D341Med (cell line): Measurements from ENCODE around the gene SLC37A1.

Experiments
- DNase-seq: peaks from one replicate; pipeline ENCODE4 v3.0.0; 2012; ENCODE audit warnings: low spot score

The SLC37A1 gene

GRCh38 chr21:42562816-42563215 lies 49.2 kb downstream of the SLC37A1 start:
- DNase-seq: no peak

DNA sequence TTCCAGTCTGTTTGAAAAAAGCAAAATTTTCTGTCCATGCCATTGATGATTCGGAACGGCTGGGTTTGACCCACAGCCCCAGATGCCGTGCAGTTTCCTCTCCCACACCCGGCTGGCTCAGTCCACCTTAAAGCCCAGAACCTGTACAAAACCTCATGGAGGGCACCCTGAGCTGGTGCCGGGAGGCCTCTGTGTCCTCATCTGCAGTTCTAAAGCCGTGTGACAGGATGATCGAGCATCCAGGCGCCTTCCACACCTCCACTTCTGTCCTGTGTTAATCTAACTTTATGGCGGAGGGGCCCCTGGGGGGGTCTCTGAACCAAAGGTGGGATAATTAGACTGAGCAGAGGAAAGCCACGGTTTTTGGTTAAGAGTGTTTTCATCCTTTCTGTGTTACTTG lies 49.6 kb downstream of the SLC37A1 start:
- no peak for DNase-seq

GRCh38 chr21:42563686-42564085 lies 50.0 kb downstream of the SLC37A1 start:
- no peak for DNase-seq

DNA sequence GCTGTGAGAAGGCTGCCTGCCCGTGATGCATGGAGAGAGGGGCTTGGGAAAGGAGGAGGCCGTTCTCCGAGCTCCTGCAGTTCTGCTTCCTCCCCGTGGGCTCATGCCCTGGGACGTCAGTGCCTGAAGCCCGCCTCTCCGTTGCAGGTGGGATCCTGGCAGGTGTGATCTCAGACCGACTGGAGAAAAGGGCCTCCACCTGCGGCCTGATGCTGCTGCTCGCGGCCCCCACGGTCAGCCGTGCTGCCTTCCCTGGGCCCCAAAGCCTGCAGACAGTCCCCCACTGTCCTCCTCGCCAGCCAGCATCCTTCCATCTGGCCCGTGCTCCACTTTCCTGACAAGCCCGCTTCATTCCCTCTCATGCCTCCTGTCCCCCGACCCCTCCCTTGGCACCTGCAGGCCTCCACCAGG lies 50.9 kb downstream of the SLC37A1 start:
- no peak for DNase-seq

DNA sequence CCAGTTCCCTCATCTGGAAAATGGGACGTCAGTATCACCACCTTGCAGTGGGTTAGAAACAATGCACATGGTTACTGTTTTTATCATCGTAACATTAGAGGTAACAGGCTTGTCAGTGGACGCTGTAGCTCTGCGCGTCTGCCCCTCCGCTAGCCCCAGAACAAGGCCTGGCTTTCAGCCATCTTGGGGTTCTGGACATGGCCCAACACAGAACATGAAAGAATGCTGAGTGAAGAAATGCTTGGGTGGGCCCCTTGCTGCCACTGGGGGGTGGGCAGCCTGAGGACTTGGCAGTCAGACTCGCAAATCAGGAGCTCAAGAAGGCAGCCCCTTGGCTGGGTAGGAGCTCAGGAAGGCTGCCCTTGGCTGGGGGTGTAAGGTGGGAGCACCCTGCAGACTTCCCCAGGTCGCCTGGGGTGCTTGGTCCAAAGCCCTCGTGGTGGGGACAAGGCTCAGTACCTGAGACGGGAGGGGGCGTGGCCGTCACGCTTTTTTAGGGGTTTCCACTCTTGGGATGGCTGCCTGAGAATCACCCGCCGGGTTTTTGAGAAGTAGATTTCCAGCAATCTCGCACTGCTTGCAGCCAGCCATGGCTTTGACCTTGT lies 51.7 kb downstream of the SLC37A1 start:
- no peak for DNase-seq

DNA sequence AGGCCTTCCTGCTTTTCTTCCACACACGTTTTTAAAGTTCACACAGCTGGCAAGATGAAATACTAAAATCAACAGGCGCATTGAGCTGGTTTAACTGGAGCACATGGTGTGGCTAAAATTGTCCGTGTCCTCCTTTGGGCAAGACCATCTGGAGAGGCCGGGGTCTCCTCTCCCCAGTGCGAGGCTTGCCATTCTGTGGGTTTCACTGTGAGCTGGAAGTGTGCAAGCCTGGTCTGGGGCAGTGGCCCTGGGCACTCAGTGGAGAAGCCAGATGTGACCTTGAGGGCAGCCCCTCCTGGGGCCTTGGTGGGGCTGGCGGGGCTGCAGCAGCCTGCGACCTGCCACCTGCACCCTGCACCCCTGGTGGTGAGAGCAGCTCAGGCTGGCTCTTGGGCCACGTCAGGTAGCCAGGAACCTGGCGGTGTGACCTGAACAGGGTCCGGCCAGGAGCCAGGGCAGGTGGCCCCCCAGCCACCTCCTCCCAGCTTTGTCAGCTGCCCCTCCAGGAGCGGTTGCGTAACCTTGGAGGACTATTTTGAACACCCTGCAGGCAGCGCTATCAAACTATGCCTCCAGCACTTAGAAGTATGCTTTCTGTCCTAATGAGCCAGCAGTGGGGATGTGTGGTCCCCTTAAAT lies 52.4 kb downstream of the SLC37A1 start:
- DNase-seq: no peak

GRCh38 chr21:42566524-42567213 lies 53.0 kb downstream of the SLC37A1 start:
- no peak for DNase-seq

- no peak for DNase-seq
Observed at GRCh38 chr21:42567214-42567555, 53.5 kb downstream of the SLC37A1 start.

GRCh38 chr21:42567861-42568260 lies 54.2 kb downstream of the SLC37A1 start:
- DNase-seq: no peak

GRCh38 chr21:42568376-42568775 lies 54.7 kb downstream of the SLC37A1 start:
- no peak for DNase-seq

- DNase-seq: no peak
Observed at GRCh38 chr21:42568866-42569731, 55.4 kb downstream of the SLC37A1 start.

DNA sequence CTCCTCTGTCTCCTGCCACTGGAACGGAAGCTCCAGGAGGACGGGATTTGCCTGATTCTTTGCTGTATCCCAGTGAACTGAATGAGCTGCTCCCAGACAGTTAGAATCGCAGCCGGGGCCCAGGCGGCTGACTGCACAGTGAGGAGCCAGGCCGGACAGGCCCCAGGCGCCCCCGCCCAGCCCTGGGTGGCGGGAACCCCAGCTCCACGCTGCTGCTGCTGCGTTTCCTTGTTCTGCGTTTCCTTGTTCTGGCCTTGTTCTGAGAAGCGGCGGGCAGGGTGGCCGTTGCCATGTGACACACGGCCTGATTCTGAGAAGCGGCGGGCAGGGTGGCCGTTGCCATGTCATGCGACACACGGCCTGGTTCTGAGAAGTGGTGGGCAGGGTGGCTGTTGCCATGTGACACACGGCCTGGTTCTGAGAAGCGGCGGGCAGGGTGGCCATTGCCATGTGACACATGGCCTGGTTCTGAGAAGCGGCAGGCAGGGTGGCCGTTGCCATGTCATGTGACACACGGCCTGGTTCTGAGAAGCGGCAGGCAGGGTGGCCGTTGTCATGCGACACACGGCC lies 56.2 kb downstream of the SLC37A1 start:
- no peak for DNase-seq

GRCh38 chr21:42570362-42570761 lies 56.7 kb downstream of the SLC37A1 start:
- no peak for DNase-seq

GRCh38 chr21:42570841-42571387 lies 57.3 kb downstream of the SLC37A1 start:
- no peak for DNase-seq

GRCh38 chr21:42571391-42572150 lies 57.9 kb downstream of the SLC37A1 start:
- no peak for DNase-seq

- no peak for DNase-seq
Observed at GRCh38 chr21:42572906-42573495, 59.3 kb downstream of the SLC37A1 start.

DNA sequence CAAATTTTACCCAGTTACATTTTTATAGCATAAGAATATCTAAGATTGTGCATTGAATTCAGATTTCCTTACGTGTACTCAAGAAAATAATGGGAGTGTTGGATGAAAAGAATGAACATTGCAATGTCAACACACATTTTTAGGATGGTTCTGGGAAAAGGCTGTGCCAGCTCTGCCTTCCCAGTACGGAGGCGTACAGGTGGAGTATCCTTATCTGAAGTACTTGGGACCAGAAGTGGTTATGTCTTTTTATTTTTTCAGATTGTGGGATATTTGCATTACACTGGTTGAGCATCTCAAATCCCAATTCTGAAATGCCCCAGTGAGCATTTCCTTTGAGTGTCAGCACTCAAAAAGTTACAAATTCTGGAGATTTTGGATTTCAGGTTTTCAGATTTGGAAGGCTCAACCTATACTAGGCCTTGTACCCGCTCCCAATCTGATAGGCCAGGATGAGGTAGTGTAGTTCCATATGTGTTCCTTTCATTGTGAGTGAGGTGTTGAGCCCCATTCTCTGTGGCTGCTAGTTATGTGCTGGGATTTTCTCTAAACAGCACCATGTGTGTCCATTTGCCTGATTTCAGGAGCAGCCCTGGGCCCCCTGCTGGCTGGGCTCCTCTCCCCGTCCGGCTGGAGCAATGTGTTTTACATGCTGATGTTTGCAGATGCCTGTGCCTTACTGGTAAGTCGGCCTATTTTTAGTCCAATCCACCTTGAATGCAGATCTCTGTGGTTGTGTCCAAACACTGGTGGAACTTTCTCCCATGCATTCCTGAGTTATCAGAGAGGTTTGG lies 60.8 kb downstream of the SLC37A1 start:
- no peak for DNase-seq

DNA sequence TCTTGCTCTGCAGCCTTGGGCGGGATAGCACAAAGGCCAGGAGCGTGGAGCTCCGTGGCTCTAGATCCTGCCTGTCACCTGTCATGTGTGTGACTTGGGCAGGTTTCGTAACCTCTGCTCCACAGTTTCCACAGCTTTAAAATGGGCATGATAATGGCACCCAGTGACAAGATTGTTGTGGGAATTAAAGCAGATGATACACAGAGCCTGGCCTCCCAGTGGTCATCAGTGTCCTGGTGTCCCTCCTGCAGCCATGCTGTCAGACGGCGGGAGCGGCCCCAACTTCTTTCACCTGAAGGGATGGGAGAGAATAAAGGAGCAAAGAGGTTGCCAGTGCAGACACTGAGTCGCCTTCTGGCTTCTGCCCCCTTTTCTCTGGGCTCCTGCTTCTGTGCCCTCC lies 61.5 kb downstream of the SLC37A1 start:
- DNase-seq: no peak

DNA sequence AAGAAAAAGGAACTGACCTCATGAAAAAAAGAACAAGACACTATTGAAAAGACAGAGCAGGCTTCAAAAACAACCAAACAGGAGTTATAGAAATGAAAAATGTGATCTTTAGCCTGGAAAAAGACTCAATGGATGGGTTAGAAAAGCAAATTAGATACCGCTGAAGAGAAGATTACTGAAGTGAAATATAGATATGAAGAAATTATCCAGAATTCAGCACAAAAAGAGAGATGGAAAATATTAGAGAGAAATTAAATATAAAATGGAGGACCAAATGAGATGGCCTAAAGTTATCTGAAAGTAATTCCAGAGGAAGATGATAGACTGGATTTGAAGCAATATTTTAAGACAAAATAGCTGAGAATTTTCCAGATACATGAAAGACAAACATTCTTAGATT lies 63.0 kb downstream of the SLC37A1 start:
- DNase-seq: no peak

GRCh38 chr21:42578034-42578433 lies 64.4 kb downstream of the SLC37A1 start:
- no peak for DNase-seq
